ENCODE data around the gene C1QC.

The C1QC gene

GRCh38 chr1:22643381-22643780, at the start of gene C1QC:
Gene C1QC, plus strand, starts transcription at chr1:22643633. Its CDS starts 391 bp downstream, at chr1:22644024.
- DNase-seq, result no peak

GRCh38 chr1:22594396-22594795, 49.0 kb upstream of the C1QC start:
- no peak for DNase-seq

- no peak for DNase-seq
Observed at GRCh38 chr1:22595108-22595507, 48.3 kb upstream of the C1QC start.

- no peak for DNase-seq
Observed at GRCh38 chr1:22597301-22597965, 46.0 kb upstream of the C1QC start.

- DNase-seq, result no peak
Observed at GRCh38 chr1:22597996-22598395, 45.4 kb upstream of the C1QC start.

GRCh38 chr1:22598736-22599135, 44.7 kb upstream of the C1QC start:
- DNase-seq, result no peak

GRCh38 chr1:22600071-22600816, 43.2 kb upstream of the C1QC start:
- DNase-seq, result no peak

GRCh38 chr1:22600817-22601605, 42.4 kb upstream of the C1QC start:
- no peak for DNase-seq

GRCh38 chr1:22601610-22602009, 41.8 kb upstream of the C1QC start:
- DNase-seq, result no peak

- no peak for DNase-seq
Observed at GRCh38 chr1:22602060-22602740, 41.2 kb upstream of the C1QC start.

GRCh38 chr1:22606161-22606560, 37.3 kb upstream of the C1QC start:
- DNase-seq, result no peak

- DNase-seq, result no peak
Observed at GRCh38 chr1:22607154-22607553, 36.3 kb upstream of the C1QC start.

GRCh38 chr1:22608361-22608760, 35.1 kb upstream of the C1QC start:
- DNase-seq, result no peak

GRCh38 chr1:22609291-22609690, 34.1 kb upstream of the C1QC start:
- no peak for DNase-seq

GRCh38 chr1:22611530-22611947, 31.9 kb upstream of the C1QC start:
- no peak for DNase-seq

- no peak for DNase-seq
Observed at GRCh38 chr1:22612671-22613571, 30.5 kb upstream of the C1QC start.

- DNase-seq, result no peak
Observed at GRCh38 chr1:22613572-22613918, 29.9 kb upstream of the C1QC start.

GRCh38 chr1:22613951-22614350, 29.5 kb upstream of the C1QC start:
- DNase-seq, result no peak

- no peak for DNase-seq
Observed at GRCh38 chr1:22615886-22616285, 27.5 kb upstream of the C1QC start.

- DNase-seq, result no peak
Observed at GRCh38 chr1:22616571-22616970, 26.9 kb upstream of the C1QC start.

GRCh38 chr1:22618056-22618455, 25.4 kb upstream of the C1QC start:
- DNase-seq, result no peak

- no peak for DNase-seq
Observed at GRCh38 chr1:22619252-22619651, 24.2 kb upstream of the C1QC start.
